Measurements from ENCODE around the gene ATAD5.
A peak's percentile ranks its signal among the peaks of the same experiment; 100 is the strongest.

Gene ATAD5

GRCh38 chr17:30831663-30832437 lies at the start of gene ATAD5:
ATAD5 (plus strand) TSS chr17:30831966; CDS start chr17:30832348, 382 bp downstream.
- no peak for TF ChIP-seq CTCF (IDR thresholded peaks at IDR 0.05; ENCODE audit: low read depth, low read length, missing control alignments)
- H3K4me3 ChIP-seq (ENCODE audit: low read depth, low read length) = peak within 1 kb of the TSS; percentile 93
- in situ Hi-C loops (cut with HindIII; ENCODE audit: low sequenced_read_pairs) = no loop called here
- DNase-seq (ENCODE audit: low read depth) = peak; percentile 76

- no peak for DNase-seq (ENCODE audit: low read depth)
- no peak for TF ChIP-seq CTCF (IDR thresholded peaks at IDR 0.05; ENCODE audit: low read depth, low read length, missing control alignments)
- in situ Hi-C loops (cut with HindIII; ENCODE audit: low sequenced_read_pairs) = no loop called here
- H3K4me3 ChIP-seq (ENCODE audit: low read depth, low read length) = no peak overlapping the region
Observed at GRCh38 chr17:30782206-30782605, 49.6 kb upstream of the ATAD5 start.

GRCh38 chr17:30788918-30789317 lies 42.8 kb upstream of the ATAD5 start:
- no peak for TF ChIP-seq CTCF (IDR thresholded peaks at IDR 0.05; ENCODE audit: low read depth, low read length, missing control alignments)
- no peak overlapping the region for H3K4me3 ChIP-seq (ENCODE audit: low read depth, low read length)
- DNase-seq (ENCODE audit: low read depth) = peak; percentile 11
- in situ Hi-C loops (cut with HindIII; ENCODE audit: low sequenced_read_pairs) = no loop called here

- no peak overlapping the region for H3K4me3 ChIP-seq (ENCODE audit: low read depth, low read length)
- TF ChIP-seq CTCF (IDR thresholded peaks at IDR 0.05; ENCODE audit: low read depth, low read length, missing control alignments) = no peak
- in situ Hi-C loops (cut with HindIII; ENCODE audit: low sequenced_read_pairs) = no loop called here
- DNase-seq (ENCODE audit: low read depth) = no peak
Observed at GRCh38 chr17:30790279-30790678, 41.5 kb upstream of the ATAD5 start.

GRCh38 chr17:30793282-30793977 lies 38.3 kb upstream of the ATAD5 start:
- no peak overlapping the region for H3K4me3 ChIP-seq (ENCODE audit: low read depth, low read length)
- TF ChIP-seq CTCF (IDR thresholded peaks at IDR 0.05; ENCODE audit: low read depth, low read length, missing control alignments) = no peak
- in situ Hi-C loops (cut with HindIII; ENCODE audit: low sequenced_read_pairs) = no loop called here
- no peak for DNase-seq (ENCODE audit: low read depth)

GRCh38 chr17:30794372-30794771 lies 37.4 kb upstream of the ATAD5 start:
- no peak for DNase-seq (ENCODE audit: low read depth)
- no peak overlapping the region for H3K4me3 ChIP-seq (ENCODE audit: low read depth, low read length)
- no peak for TF ChIP-seq CTCF (IDR thresholded peaks at IDR 0.05; ENCODE audit: low read depth, low read length, missing control alignments)
- in situ Hi-C loops (cut with HindIII; ENCODE audit: low sequenced_read_pairs) = no loop called here
